VCaP (cell line): ENCODE measurements around the gene MINK1.
"Not testable (repeated sequence)": the region's sequence is repeated elsewhere in the genome, so short reads cannot be mapped to it uniquely, and the experiment has no call there.

Experiments
- H3K27ac ChIP-seq: fragments of 450-650 bp; 2 replicates; pipeline ENCODE4 v1.5.1; 2017
- CTCF ChIP-seq: fragments of 450-650 bp; conservative IDR thresholded peaks from 2 replicates; pipeline ENCODE4 v1.5.1; 2017; ENCODE audit warnings: mild to moderate bottlenecking, moderate library complexity

Gene MINK1

GRCh38 chr17:4908301-4908700, 75.2 kb downstream of the MINK1 start:
- no peak for TF ChIP-seq CTCF
- no peak overlapping the region for H3K27ac ChIP-seq

- TF ChIP-seq CTCF = peak; percentile 78
- 0 out of 2 replicates have a peak overlapping the region, but pooled peaks have one; percentile 5 for H3K27ac ChIP-seq
These were observed 75.8 kb downstream of the MINK1 start for GRCh38 chr17:4908711-4909496.

GRCh38 chr17:4913994-4914393, 80.9 kb downstream of the MINK1 start:
- TF ChIP-seq CTCF = no peak
- H3K27ac ChIP-seq = no peak overlapping the region

GRCh38 chr17:4914551-4914950, 81.4 kb downstream of the MINK1 start:
- not testable (repeated sequence) for H3K27ac ChIP-seq

GRCh38 chr17:4919511-4920047, 86.4 kb downstream of the MINK1 start:
- no peak overlapping the region for H3K27ac ChIP-seq

GRCh38 chr17:4920351-4921048, 87.4 kb downstream of the MINK1 start:
- TF ChIP-seq CTCF = no peak
- no peak overlapping the region for H3K27ac ChIP-seq

More at GRCh38 chr17:4919511-4920047, 86.4 kb downstream of the MINK1 start:
- TF ChIP-seq CTCF = no peak

- no peak overlapping the region for H3K27ac ChIP-seq
- no peak for TF ChIP-seq CTCF
These were observed 88.2 kb downstream of the MINK1 start for GRCh38 chr17:4921320-4921719.

GRCh38 chr17:4926577-4927335, 93.6 kb downstream of the MINK1 start:
- not testable (repeated sequence) for H3K27ac ChIP-seq
